Endothelial cell (in vitro differentiated cells): ENCODE data around the gene ADD2. TPM values are rescaled to one million over a fixed set of nuclear protein-coding genes. Genes with fewer than 3 reads are reported as not detected.
"Not testable (repeated sequence)": the region's sequence is repeated elsewhere in the genome, so short reads cannot be mapped to it uniquely, and the experiment has no call there.

Experiments
- DNase-seq: peaks from one replicate; pipeline ENCODE4 v3.0.0; 2021; ENCODE audit warnings: low spot score
- H3K27ac Mint-ChIP-seq: one replicate; pipeline ENCODE4 v1.8.0; 2021; ENCODE audit warnings: mixed read lengths, inconsistent platforms; ENCODE audit not compliant: unreplicated experiment
- H3K27me3 Mint-ChIP-seq: one replicate; pipeline ENCODE4 v1.8.0; 2021; ENCODE audit warnings: mild to moderate bottlenecking, moderate library complexity, mixed read lengths, inconsistent platforms; ENCODE audit not compliant: unreplicated experiment
- H3K36me3 Mint-ChIP-seq: one replicate; pipeline ENCODE4 v1.8.0; 2021; ENCODE audit warnings: mild to moderate bottlenecking, low read depth, mixed read lengths, inconsistent platforms; ENCODE audit not compliant: unreplicated experiment
- H3K4me1 Mint-ChIP-seq: one replicate; pipeline ENCODE4 v1.8.0; 2021; ENCODE audit warnings: mild to moderate bottlenecking, mixed read lengths, inconsistent platforms; ENCODE audit not compliant: unreplicated experiment
- H3K4me3 Mint-ChIP-seq: one replicate; pipeline ENCODE4 v1.8.0; 2021; ENCODE audit warnings: mild to moderate bottlenecking, mixed read lengths, inconsistent platforms; ENCODE audit not compliant: unreplicated experiment
- H3K9me3 Mint-ChIP-seq: one replicate; pipeline ENCODE4 v1.8.0; 2021; ENCODE audit warnings: mixed read lengths, inconsistent platforms; ENCODE audit not compliant: unreplicated experiment
- CTCF ChIP-seq: fragments of 200-600 bp; sonication (generic); IDR thresholded peaks from one replicate; pipeline ENCODE4 v1.5.0; 2021; ENCODE audit warnings: antibody characterized with exemption; ENCODE audit not compliant: unreplicated experiment
- total RNA-seq: library from RNA; stranded (reverse); fragmentation: NEBNext Ultra II Directional; extraction: Animal tissue kit (Norgen Biotek cat#: 25700); gene quantifications from one replicate; pipeline ENCODE4 v1.2.1, GENCODE V29; 2021; ENCODE audit not compliant: unreplicated experiment

The ADD2 gene
- total RNA-seq, 1 donor from 2014 or later, result 54.0 TPM

- TF ChIP-seq CTCF, result no peak
- Mint-ChIP-seq H3K4me3 (no peak overlapping the region), H3K27ac (no peak overlapping the region), H3K27me3 (peaks cover 1% of the 10 kb centered on the region), H3K36me3 (no peaks in the 10 kb centered on the region), H3K9me3 (peaks cover 4% of the 10 kb centered on the region), H3K4me1 (no peaks in the 10 kb centered on the region)
- no peak for DNase-seq
These were observed 135.0 kb downstream of the ADD2 start for GRCh38 chr2:70632966-70633365.

- Mint-ChIP-seq H3K4me3 (no peak overlapping the region), H3K27ac (no peak overlapping the region), H3K4me1 (no peaks in the 10 kb centered on the region), H3K36me3 (no peaks in the 10 kb centered on the region), H3K9me3 (peaks cover 4% of the 10 kb centered on the region), H3K27me3 (peaks cover 1% of the 10 kb centered on the region)
- TF ChIP-seq CTCF, result no peak
- no peak for DNase-seq
These were observed 135.6 kb downstream of the ADD2 start for GRCh38 chr2:70632388-70632787.

GRCh38 chr2:70630761-70631160, 137.2 kb downstream of the ADD2 start:
- DNase-seq, result no peak
- H3K4me3 Mint-ChIP-seq, result no peak overlapping the region
- peaks cover 8% of the 10 kb centered on the region for H3K4me1 Mint-ChIP-seq
- TF ChIP-seq CTCF, result no peak
- peaks cover 1% of the 10 kb centered on the region for H3K27me3 Mint-ChIP-seq
- no peaks in the 10 kb centered on the region for H3K36me3 Mint-ChIP-seq
- no peak overlapping the region for H3K27ac Mint-ChIP-seq
- peaks cover 4% of the 10 kb centered on the region for H3K9me3 Mint-ChIP-seq

GRCh38 chr2:70627211-70627898, 140.6 kb downstream of the ADD2 start:
- no peak overlapping the region for H3K27ac Mint-ChIP-seq
- H3K36me3 Mint-ChIP-seq, result no peaks in the 10 kb centered on the region
- no peak overlapping the region for H3K4me3 Mint-ChIP-seq
- no peak for TF ChIP-seq CTCF
- peaks cover 8% of the 10 kb centered on the region for H3K4me1 Mint-ChIP-seq
- DNase-seq, result no peak
- H3K9me3 Mint-ChIP-seq, result no peaks in the 10 kb centered on the region
- H3K27me3 Mint-ChIP-seq, result peaks cover 1% of the 10 kb centered on the region

GRCh38 chr2:70626254-70626990, 141.6 kb downstream of the ADD2 start:
- no peak for DNase-seq
- H3K27ac Mint-ChIP-seq, result no peak overlapping the region
- H3K4me1 Mint-ChIP-seq, result peaks cover 8% of the 10 kb centered on the region
- no peak overlapping the region for H3K4me3 Mint-ChIP-seq
- TF ChIP-seq CTCF, result no peak
- no peaks in the 10 kb centered on the region for H3K36me3 Mint-ChIP-seq
- H3K9me3 Mint-ChIP-seq, result no peaks in the 10 kb centered on the region
- peaks cover 1% of the 10 kb centered on the region for H3K27me3 Mint-ChIP-seq

GRCh38 chr2:70621536-70621935, 146.5 kb downstream of the ADD2 start:
- not testable (repeated sequence) for H3K4me3 Mint-ChIP-seq, H3K4me1 Mint-ChIP-seq, H3K9me3 Mint-ChIP-seq, DNase-seq, H3K27me3 Mint-ChIP-seq, H3K36me3 Mint-ChIP-seq, H3K27ac Mint-ChIP-seq
